ENCODE data around the gene ZNF654.
"Not testable (repeated sequence)": the region's sequence is repeated elsewhere in the genome, so short reads cannot be mapped to it uniquely, and the experiment has no call there.

ZNF654 gene

GRCh38 chr3:88147261-88147660 lies 88.2 kb downstream of the ZNF654 start:
- no peak for DNase-seq

GRCh38 chr3:88148651-88149050 lies 89.6 kb downstream of the ZNF654 start:
- DNase-seq = no peak

- DNase-seq = peak; percentile 19
Observed at GRCh38 chr3:88149101-88149508, 90.0 kb downstream of the ZNF654 start.

GRCh38 chr3:88149509-88150362 lies 90.7 kb downstream of the ZNF654 start, which contains the start of gene C3orf38:
Gene C3orf38 (plus strand): TSS chr3:88149959. CDS start chr3:88150053, 94 bp downstream.
- peak; percentile 63 for DNase-seq

GRCh38 chr3:88150371-88150770 lies 91.3 kb downstream of the ZNF654 start:
- no peak for DNase-seq

- DNase-seq = no peak
Observed at GRCh38 chr3:88150806-88151205, 91.8 kb downstream of the ZNF654 start.

GRCh38 chr3:88151358-88151757 lies 92.3 kb downstream of the ZNF654 start:
- no peak for DNase-seq

- DNase-seq = no peak
Observed at GRCh38 chr3:88152841-88153240, 93.8 kb downstream of the ZNF654 start.

GRCh38 chr3:88166419-88166971 lies 107.4 kb downstream of the ZNF654 start:
- no peak for DNase-seq

- DNase-seq = no peak
Observed at GRCh38 chr3:88167173-88167572, 108.1 kb downstream of the ZNF654 start.

GRCh38 chr3:88167704-88168103 lies 108.6 kb downstream of the ZNF654 start:
- no peak for DNase-seq

- no peak for DNase-seq
Observed at GRCh38 chr3:88168171-88168570, 109.1 kb downstream of the ZNF654 start.

GRCh38 chr3:88180398-88180999 lies 121.4 kb downstream of the ZNF654 start:
- no peak for DNase-seq

- DNase-seq = not testable (repeated sequence)
Observed at GRCh38 chr3:88182165-88182918, 123.3 kb downstream of the ZNF654 start.

GRCh38 chr3:88188436-88188835 lies 129.4 kb downstream of the ZNF654 start:
- DNase-seq = no peak

GRCh38 chr3:88189361-88189810 lies 130.3 kb downstream of the ZNF654 start:
- DNase-seq = no peak

GRCh38 chr3:88191872-88192409 lies 132.9 kb downstream of the ZNF654 start:
- no peak for DNase-seq

- no peak for DNase-seq
Observed at GRCh38 chr3:88192631-88193030, 133.6 kb downstream of the ZNF654 start.

All from NCI-H1436 (cell line).